Pancreas (tissue), 10 donors: Measurements from ENCODE around the gene TSPAN11. TPM values are rescaled to one million over a fixed set of nuclear protein-coding genes. Genes with fewer than 3 reads are reported as not detected.

ENCODE experiments used
- ATAC-seq, 4 donors: fragments of 200-7000 bp; cut with Tn5 transposase; one replicate each; pipeline versions ENCODE4 v1.8.0 to v1.9.1; 2020; ENCODE audit warnings: mild to moderate bottlenecking in 4 of 4, moderate library complexity in 4 of 4
- DNase-seq, 6 donors: peaks; one replicate each; pipeline ENCODE4 v3.0.0-alpha.2; 2020
- FAIRE-seq: peaks from 2 replicates; lab custom pipeline; 2012; peaks lifted over from hg19 to GRCh38; lab: Jason Lieb, UNC
- H3K27ac ChIP-seq, 4 donors: fragments of 200-600 bp; sonication (generic); 1 replicate in 3 of 4; 2 replicates in 1 of 4; pipeline versions ENCODE4 v1.5.0 to v1.8.0; 2020
- H3K27me3 ChIP-seq, 4 donors: fragments of 200-600 bp; one replicate each; pipeline ENCODE4 v1.8.0; 2021
- H3K36me3 ChIP-seq, 3 donors: fragments of 200-600 bp; sonication (generic) in 1 of 3; one replicate each; pipeline versions ENCODE4 v1.5.0 to v1.8.0; 2020 to 2021
- H3K4me1 ChIP-seq, 3 donors: fragments of 200-600 bp; one replicate each; pipeline ENCODE4 v1.8.0; 2021
- H3K4me3 ChIP-seq, 4 donors: fragments of 200-600 bp; sonication (generic) in 2 of 4; one replicate each; pipeline versions ENCODE4 v1.5.0 to v1.8.0; 2020 to 2021
- H3K9me3 ChIP-seq, 4 donors: fragments of 200-600 bp; one replicate each; pipeline ENCODE4 v1.8.0; 2021
- WGBS, 2 donors: extraction: QIAGEN DNeasy Blood & Tissue Kit; methylation state at CpG; one replicate each; pipeline ENCODE4 v1.1.7; 2013; 5-methylcytosine and 5-hydroxymethylcytosine counted together
- intact Hi-C, 3 donors: fragments of 100-400 bp; cut with DNase I; formaldehyde crosslinking; loops; one replicate each; pipeline versions ENCODE4 v1.11.1 to v1.14.2; 2022
- polyA plus RNA-seq, 2 donors: library from polyadenylated mRNA; stranded (reverse); fragments of 200-250 nt; gene quantifications; one replicate each; pipeline ENCODE4 v1.2.3, GENCODE V29; 2013
- total RNA-seq, 6 donors: library from RNA; stranded (reverse); fragmentation: NEBNext Ultra II Directional in 4 of 6; extraction: Animal tissue kit (Norgen Biotek cat#: 25700) in 4 of 6; gene quantifications; one replicate each; pipeline versions ENCODE4 v1.2.1 to v1.2.4, GENCODE V29; 2021 to 2023
- TF ChIP-seq, protein P1 (sequence below), 4 donors: fragments of 200-600 bp; sonication (generic) in 3 of 4; IDR thresholded peaks; one replicate each; pipeline versions ENCODE4 v1.5.0 to v1.8.0; 2021; ENCODE audit warnings: antibody characterized with exemption in 4 of 4
- donor health status: healthy with polysubstance abuse.
- donor health status: DM: no; HTN: no; CAD: no; lungs with moderate emphysema.
- donor health status: DM: no; HTN: no; CAD: no.
- donor health status: control.
- donor health status: control.
- donor health status: Bipolar disorder and iron deficiency.
- donor health status: DM: yes; HTN: yes; CAD: no.
- donor health status: DM: no; HTN: no; CAD: no.
- donor health status: DM: no; HTN: no; CAD: no.
- donor health status: DM: yes; HTN: yes; CAD: no.

The TSPAN11 gene
- total and polyA plus RNA-seq, 8 donors = 0.13 to 2.2 (median 0.44) TPM

DNA sequence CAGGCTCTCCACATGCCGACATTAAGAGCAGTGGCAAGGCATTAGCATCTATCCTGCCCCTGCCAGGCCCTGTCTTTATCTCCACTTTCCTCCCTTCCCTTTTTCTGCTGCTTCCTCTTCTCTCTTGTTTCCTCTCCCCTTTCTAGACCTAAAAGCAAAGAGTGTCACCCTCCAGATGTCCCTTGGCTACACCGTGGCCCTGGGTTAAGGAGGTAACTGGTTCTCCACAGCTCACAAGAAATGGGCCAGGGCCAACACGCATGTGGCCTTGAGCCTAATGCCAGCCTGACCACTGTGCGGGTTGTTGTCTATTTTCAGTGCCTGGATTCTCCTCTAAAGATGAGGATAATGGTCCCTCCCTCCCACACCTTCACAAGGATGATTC is 105.4 kb downstream of the TSPAN11 start:
- Histone ChIP-seq H3K4me3 (no peak overlapping the region), H3K9me3 (no peaks in the 10 kb centered on the region), H3K27ac (no peak overlapping the region), H3K36me3 (no peaks in the 10 kb centered on the region), H3K4me1 (no peaks in the 10 kb centered on the region), H3K27me3 (no peaks in the 10 kb centered on the region)
- intact Hi-C loops = no loop called here
- ATAC-seq = no peak
- TF ChIP-seq, protein P1, sequence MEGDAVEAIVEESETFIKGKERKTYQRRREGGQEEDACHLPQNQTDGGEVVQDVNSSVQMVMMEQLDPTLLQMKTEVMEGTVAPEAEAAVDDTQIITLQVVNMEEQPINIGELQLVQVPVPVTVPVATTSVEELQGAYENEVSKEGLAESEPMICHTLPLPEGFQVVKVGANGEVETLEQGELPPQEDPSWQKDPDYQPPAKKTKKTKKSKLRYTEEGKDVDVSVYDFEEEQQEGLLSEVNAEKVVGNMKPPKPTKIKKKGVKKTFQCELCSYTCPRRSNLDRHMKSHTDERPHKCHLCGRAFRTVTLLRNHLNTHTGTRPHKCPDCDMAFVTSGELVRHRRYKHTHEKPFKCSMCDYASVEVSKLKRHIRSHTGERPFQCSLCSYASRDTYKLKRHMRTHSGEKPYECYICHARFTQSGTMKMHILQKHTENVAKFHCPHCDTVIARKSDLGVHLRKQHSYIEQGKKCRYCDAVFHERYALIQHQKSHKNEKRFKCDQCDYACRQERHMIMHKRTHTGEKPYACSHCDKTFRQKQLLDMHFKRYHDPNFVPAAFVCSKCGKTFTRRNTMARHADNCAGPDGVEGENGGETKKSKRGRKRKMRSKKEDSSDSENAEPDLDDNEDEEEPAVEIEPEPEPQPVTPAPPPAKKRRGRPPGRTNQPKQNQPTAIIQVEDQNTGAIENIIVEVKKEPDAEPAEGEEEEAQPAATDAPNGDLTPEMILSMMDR (IDR thresholded peaks at IDR 0.05) = no peak
- FAIRE-seq = no peak
- 62 to 79% methylated on average over 4 of the region's 4 CpGs for WGBS, 2 donors
- DNase-seq = no peak

DNA sequence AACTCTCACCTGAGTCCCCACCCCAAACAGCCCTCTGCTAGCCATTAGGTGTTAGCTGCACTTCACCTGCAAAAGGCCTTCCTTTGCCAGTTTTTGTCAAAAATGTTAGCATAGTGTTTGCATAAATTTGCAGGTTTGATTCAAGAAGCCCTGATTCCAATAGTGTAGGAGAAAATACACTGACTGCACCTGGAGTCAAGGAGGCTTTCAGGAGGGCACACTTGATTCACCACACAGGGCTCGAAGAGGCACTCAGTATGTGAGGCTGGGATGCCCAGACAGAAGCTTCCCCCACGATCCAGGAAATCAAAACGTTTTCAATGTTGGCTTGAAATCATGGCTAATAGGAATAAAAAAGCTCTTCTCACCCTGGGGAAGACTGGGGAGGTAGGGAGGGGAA is 106.6 kb downstream of the TSPAN11 start:
- FAIRE-seq (no peak), ATAC-seq (no peak), DNase-seq (no peak)
- TF ChIP-seq, protein P1 (IDR thresholded peaks at IDR 0.05) = no peak
- 56 to 57% methylated on average over 3 of the region's 3 CpGs for WGBS, 2 donors
- intact Hi-C loops = no loop called here
- H3K27me3 ChIP-seq = no peaks in the 10 kb centered on the region
- H3K4me1 ChIP-seq = no peaks in the 10 kb centered on the region
- H3K27ac ChIP-seq = no peak overlapping the region
- H3K36me3 ChIP-seq = no peaks in the 10 kb centered on the region
- no peaks in the 10 kb centered on the region for H3K9me3 ChIP-seq
- no peak overlapping the region for H3K4me3 ChIP-seq

- Histone ChIP-seq H3K36me3 (no peaks in the 10 kb centered on the region), H3K27ac (no peak overlapping the region), H3K27me3 (no peaks in the 10 kb centered on the region), H3K4me1 (no peaks in the 10 kb centered on the region), H3K4me3 (no peak overlapping the region), H3K9me3 (no peaks in the 10 kb centered on the region)
- intact Hi-C loops = no loop called here
- TF ChIP-seq, protein P1 (IDR thresholded peaks at IDR 0.05) = no peak
- DNase-seq = no peak
- FAIRE-seq = no peak
- ATAC-seq = no peak
- WGBS, 2 donors = 78 to 79% methylated on average over 6 of the region's 6 CpGs
Observed at GRCh38 chr12:31033681-31034080, 107.1 kb downstream of the TSPAN11 start.

- 52 to 56% methylated on average over 3 of the region's 3 CpGs for WGBS, 2 donors
- H3K4me1 ChIP-seq = no peaks in the 10 kb centered on the region
- no peak overlapping the region for H3K27ac ChIP-seq
- TF ChIP-seq, protein P1 (IDR thresholded peaks at IDR 0.05) = no peak
- DNase-seq (no peak), ATAC-seq (no peak), FAIRE-seq (no peak)
- H3K9me3 ChIP-seq = no peaks in the 10 kb centered on the region
- H3K36me3 ChIP-seq = no peaks in the 10 kb centered on the region
- H3K4me3 ChIP-seq = no peak overlapping the region
- intact Hi-C loops = no loop called here
- no peaks in the 10 kb centered on the region for H3K27me3 ChIP-seq
Observed at GRCh38 chr12:31034372-31034771, 107.8 kb downstream of the TSPAN11 start.

GRCh38 chr12:31035226-31035625 is 108.7 kb downstream of the TSPAN11 start:
- FAIRE-seq = no peak
- no peak for ATAC-seq
- Histone ChIP-seq H3K9me3 (no peaks in the 10 kb centered on the region), H3K36me3 (no peaks in the 10 kb centered on the region), H3K4me3 (no peak overlapping the region), H3K27ac (no peak overlapping the region), H3K4me1 (no peaks in the 10 kb centered on the region), H3K27me3 (no peaks in the 10 kb centered on the region)
- WGBS, 2 donors = 76 to 79% methylated on average over 4 of the region's 4 CpGs
- DNase-seq = no peak
- TF ChIP-seq, protein P1 (IDR thresholded peaks at IDR 0.05) = no peak
- intact Hi-C loops = no loop called here
